NCI-H2196 treated with DMSO at 0.1 percent for 48 hours (cell line): Measurements from ENCODE around the gene SLC8A1.

Experiments used
- DNase-seq: peaks from one replicate; lab custom pipeline; 2025; ENCODE audit not compliant: unreplicated experiment; lab: John Stamatoyannopoulos, UW

SLC8A1 gene

DNA sequence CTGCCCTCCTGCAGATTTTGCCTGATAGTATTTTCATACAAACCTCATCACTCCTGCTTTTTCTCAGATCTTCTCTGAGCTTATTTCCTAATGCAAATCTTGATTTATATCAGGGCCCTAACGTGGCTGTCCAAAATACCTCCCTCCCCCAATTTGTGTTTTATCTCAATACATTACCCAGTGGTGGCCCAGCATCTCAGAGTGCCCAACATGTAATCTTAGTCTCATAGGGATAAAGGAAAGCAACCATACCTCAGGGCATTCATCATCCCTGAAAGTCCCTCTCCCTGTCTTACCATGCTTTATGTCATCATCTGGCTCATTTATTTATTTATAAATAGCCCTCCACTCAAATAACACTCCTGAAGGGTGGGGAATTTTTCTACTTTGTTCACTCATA, 135.3 kb downstream of the SLC8A1 start:
- DNase-seq: no peak

GRCh38 chr2:40315683-40316082, 136.2 kb downstream of the SLC8A1 start:
- DNase-seq: no peak

DNA sequence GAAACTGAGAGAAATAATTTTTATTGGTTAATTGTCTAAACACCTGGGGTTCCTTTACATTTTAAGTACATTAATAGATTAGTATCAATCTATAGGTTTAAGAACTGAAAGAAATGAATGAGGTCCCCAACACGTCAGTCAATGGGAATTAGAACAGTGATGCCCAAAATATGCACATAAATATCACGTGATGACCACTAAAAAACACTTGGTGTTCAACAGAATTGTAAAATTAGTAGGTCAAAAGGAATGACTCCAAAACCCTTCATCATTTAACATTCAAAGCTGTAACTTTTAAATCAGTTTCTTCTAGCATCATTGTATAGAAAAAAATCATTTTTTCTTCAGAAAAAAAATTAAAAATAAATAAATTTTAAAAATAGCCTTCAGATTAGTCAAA, 140.9 kb downstream of the SLC8A1 start:
- no peak for DNase-seq

GRCh38 chr2:40310303-40310702, 141.6 kb downstream of the SLC8A1 start:
- DNase-seq: no peak

DNA sequence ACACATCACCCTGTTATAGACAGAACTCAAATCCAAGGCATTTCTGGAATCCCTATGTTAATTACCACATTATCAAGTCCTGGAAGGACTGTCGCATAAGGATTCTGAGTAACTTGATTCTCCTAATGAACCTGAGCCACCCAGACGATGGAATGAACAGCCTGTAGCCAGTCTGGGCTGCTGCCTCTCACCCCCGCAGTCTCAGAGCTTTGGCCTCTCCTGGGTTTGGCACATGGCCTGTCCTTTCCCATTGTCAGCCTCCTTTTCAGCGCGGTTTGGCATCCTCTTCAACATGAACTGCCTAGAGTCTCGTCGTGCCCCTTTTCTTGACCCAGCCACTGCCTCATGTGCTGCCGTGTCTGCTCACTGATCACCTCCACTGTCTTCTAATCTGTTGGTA, 147.6 kb downstream of the SLC8A1 start:
- no peak for DNase-seq

- no peak for DNase-seq
These were observed 148.1 kb downstream of the SLC8A1 start for GRCh38 chr2:40303746-40304145.

- DNase-seq: no peak
These were observed 149.1 kb downstream of the SLC8A1 start for GRCh38 chr2:40302751-40303325.

- no peak for DNase-seq
These were observed 151.5 kb downstream of the SLC8A1 start for GRCh38 chr2:40300391-40300790.

- no peak for DNase-seq
These were observed 152.1 kb downstream of the SLC8A1 start for GRCh38 chr2:40299781-40300180.

DNA sequence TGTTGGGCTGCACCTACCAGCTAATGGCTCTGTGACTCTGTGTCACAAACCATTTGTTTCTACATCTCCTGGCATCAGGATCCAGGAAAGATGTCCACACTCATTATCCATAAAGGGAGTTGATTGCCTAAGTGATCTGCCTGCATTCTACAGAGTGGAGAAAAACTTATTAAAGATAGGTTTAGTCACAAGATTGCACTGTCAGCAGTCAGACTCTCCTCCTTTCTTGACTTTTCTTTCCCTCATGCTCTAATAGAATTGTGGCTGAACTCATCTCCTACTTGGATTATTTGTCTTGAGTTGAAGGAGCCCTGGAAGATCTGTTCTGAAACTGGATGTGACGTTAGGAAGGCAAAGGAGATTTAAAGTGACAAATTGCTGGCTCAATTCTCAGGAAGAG, 152.7 kb downstream of the SLC8A1 start:
- DNase-seq: no peak

- DNase-seq: no peak
These were observed 153.9 kb downstream of the SLC8A1 start for GRCh38 chr2:40298026-40298425.

DNA sequence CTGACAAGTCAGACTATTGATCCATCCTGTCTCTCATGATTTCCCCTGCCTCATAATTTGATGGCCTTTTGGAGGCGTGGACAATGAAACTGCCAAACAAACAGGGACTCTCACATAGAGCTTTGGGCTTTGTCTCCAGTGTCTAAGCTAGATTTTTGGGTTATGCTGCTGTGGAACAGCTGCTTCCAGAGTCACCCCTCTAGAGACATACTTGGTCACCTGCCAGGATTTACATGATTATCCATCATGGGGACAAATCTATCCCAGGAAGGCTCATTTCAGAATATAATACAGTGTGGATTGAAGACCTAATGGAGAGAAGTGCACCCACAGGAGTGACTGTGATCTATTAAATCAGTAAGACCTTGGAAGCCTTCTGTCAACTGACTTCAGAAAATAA, 159.6 kb downstream of the SLC8A1 start:
- no peak for DNase-seq

- no peak for DNase-seq
These were observed 162.0 kb downstream of the SLC8A1 start for GRCh38 chr2:40289771-40290404.

GRCh38 chr2:40287773-40288172, 164.1 kb downstream of the SLC8A1 start:
- no peak for DNase-seq

DNA sequence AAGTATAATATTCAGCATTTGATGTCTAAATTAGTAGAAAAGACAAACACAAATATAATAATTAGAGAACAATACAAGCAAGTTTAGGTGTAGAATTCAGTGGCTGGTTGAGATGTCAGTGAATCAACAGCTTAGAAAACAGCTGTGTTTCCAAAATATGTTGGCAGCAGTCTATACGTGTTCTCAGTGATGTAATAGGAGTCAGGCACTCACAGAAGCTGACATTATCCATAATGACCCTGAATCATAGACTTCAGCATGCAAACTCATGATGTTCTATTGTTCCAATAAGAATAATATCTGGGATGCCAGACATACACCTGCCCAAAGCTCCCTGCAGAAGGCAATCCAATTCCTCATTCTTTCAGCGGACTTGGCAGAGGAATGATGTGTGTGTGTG, 164.7 kb downstream of the SLC8A1 start:
- peak; percentile 53 for DNase-seq

DNA sequence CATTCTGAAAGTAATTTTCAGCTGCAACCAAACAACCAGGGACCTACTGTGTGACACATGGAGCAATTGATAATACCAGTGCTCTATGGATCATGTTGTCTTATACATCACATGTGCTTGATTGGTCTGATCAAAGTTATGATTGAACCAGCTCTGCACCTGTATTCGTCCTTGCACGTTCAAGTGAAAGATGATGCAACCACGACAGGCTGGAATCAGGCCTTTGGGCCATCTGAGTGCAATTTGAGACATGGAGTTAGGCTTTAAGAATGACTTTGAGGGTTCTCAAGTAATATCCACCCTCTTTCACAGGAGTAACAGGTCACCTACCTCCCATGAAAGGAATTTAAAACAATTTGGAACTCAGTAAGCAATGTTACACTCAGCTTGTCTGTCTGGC, 165.2 kb downstream of the SLC8A1 start:
- peak; percentile 20 for DNase-seq

GRCh38 chr2:40285391-40285790, 166.5 kb downstream of the SLC8A1 start:
- no peak for DNase-seq

- peak; percentile 60 for DNase-seq
These were observed 167.1 kb downstream of the SLC8A1 start for GRCh38 chr2:40284797-40285196.

GRCh38 chr2:40283111-40283909, 168.6 kb downstream of the SLC8A1 start:
- DNase-seq: no peak

- DNase-seq: no peak
These were observed 169.5 kb downstream of the SLC8A1 start for GRCh38 chr2:40282428-40282827.

- no peak for DNase-seq
These were observed 170.6 kb downstream of the SLC8A1 start for GRCh38 chr2:40281021-40281940.
